Measurements from ENCODE around the gene MRPS22.
"Not testable (repeated sequence)": the region's sequence is repeated elsewhere in the genome, so short reads cannot be mapped to it uniquely, and the experiment has no call there.

Gene MRPS22

GRCh38 chr3:139319428-139320402, 24.1 kb upstream of the MRPS22 start:
- H3K4me3 Mint-ChIP-seq: no peak overlapping the region
- no peak overlapping the region for H3K27ac Mint-ChIP-seq
- no peak for DNase-seq (ENCODE audit: low spot score)
- peaks cover 27% of the 10 kb centered on the region for H3K27me3 Mint-ChIP-seq (ENCODE audit: low read depth)
- no peaks in the 10 kb centered on the region for H3K36me3 Mint-ChIP-seq (ENCODE audit: low read depth)
- peaks cover 5% of the 10 kb centered on the region for H3K4me1 Mint-ChIP-seq (ENCODE audit: low read depth)
- no peaks in the 10 kb centered on the region for H3K9me3 Mint-ChIP-seq

- Mint-ChIP-seq H3K4me1 (ENCODE audit: low read depth) (peaks cover 5% of the 10 kb centered on the region), H3K9me3 (no peaks in the 10 kb centered on the region), H3K36me3 (ENCODE audit: low read depth) (no peaks in the 10 kb centered on the region), H3K27ac (no peak overlapping the region), H3K4me3 (no peak overlapping the region), H3K27me3 (ENCODE audit: low read depth) (peaks cover 23% of the 10 kb centered on the region)
- DNase-seq (ENCODE audit: low spot score): no peak
Measured at GRCh38 chr3:139320551-139321309, 23.1 kb upstream of the MRPS22 start.

GRCh38 chr3:139322346-139322745, 21.5 kb upstream of the MRPS22 start:
- no peak for DNase-seq (ENCODE audit: low spot score)
- no peaks in the 10 kb centered on the region for H3K36me3 Mint-ChIP-seq (ENCODE audit: low read depth)
- peaks cover 10% of the 10 kb centered on the region for H3K4me1 Mint-ChIP-seq (ENCODE audit: low read depth)
- peaks cover 19% of the 10 kb centered on the region for H3K27me3 Mint-ChIP-seq (ENCODE audit: low read depth)
- H3K4me3 Mint-ChIP-seq: no peak overlapping the region
- H3K27ac Mint-ChIP-seq: no peak overlapping the region
- no peaks in the 10 kb centered on the region for H3K9me3 Mint-ChIP-seq

- no peak overlapping the region for H3K27ac Mint-ChIP-seq
- no peaks in the 10 kb centered on the region for H3K9me3 Mint-ChIP-seq
- peaks cover 16% of the 10 kb centered on the region for H3K27me3 Mint-ChIP-seq (ENCODE audit: low read depth)
- peaks cover 17% of the 10 kb centered on the region for H3K4me1 Mint-ChIP-seq (ENCODE audit: low read depth)
- H3K4me3 Mint-ChIP-seq: no peak overlapping the region
- no peak for DNase-seq (ENCODE audit: low spot score)
- H3K36me3 Mint-ChIP-seq (ENCODE audit: low read depth): no peaks in the 10 kb centered on the region
Measured at GRCh38 chr3:139323146-139323545, 20.7 kb upstream of the MRPS22 start.

GRCh38 chr3:139324456-139324855, 19.4 kb upstream of the MRPS22 start:
- Mint-ChIP-seq H3K27me3 (ENCODE audit: low read depth) (peaks cover 6% of the 10 kb centered on the region), H3K4me3 (no peak overlapping the region), H3K27ac (no peak overlapping the region), H3K9me3 (no peaks in the 10 kb centered on the region), H3K36me3 (ENCODE audit: low read depth) (no peaks in the 10 kb centered on the region), H3K4me1 (ENCODE audit: low read depth) (peaks cover 29% of the 10 kb centered on the region)
- DNase-seq (ENCODE audit: low spot score): no peak

- peaks cover 31% of the 10 kb centered on the region for H3K4me1 Mint-ChIP-seq (ENCODE audit: low read depth)
- H3K9me3 Mint-ChIP-seq: no peaks in the 10 kb centered on the region
- H3K4me3 Mint-ChIP-seq: no peak overlapping the region
- peaks cover 8% of the 10 kb centered on the region for H3K27me3 Mint-ChIP-seq (ENCODE audit: low read depth)
- no peak overlapping the region for H3K27ac Mint-ChIP-seq
- DNase-seq (ENCODE audit: low spot score): no peak
- no peaks in the 10 kb centered on the region for H3K36me3 Mint-ChIP-seq (ENCODE audit: low read depth)
Measured at GRCh38 chr3:139325551-139325950, 18.3 kb upstream of the MRPS22 start.

- peaks cover 8% of the 10 kb centered on the region for H3K27me3 Mint-ChIP-seq (ENCODE audit: low read depth)
- peaks cover 31% of the 10 kb centered on the region for H3K4me1 Mint-ChIP-seq (ENCODE audit: low read depth)
- H3K4me3 Mint-ChIP-seq: no peak overlapping the region
- H3K9me3 Mint-ChIP-seq: no peaks in the 10 kb centered on the region
- no peaks in the 10 kb centered on the region for H3K36me3 Mint-ChIP-seq (ENCODE audit: low read depth)
- no peak overlapping the region for H3K27ac Mint-ChIP-seq
- no peak for DNase-seq (ENCODE audit: low spot score)
Measured at GRCh38 chr3:139326131-139326530, 17.7 kb upstream of the MRPS22 start.

GRCh38 chr3:139326707-139327106, 17.1 kb upstream of the MRPS22 start:
- Mint-ChIP-seq H3K27me3 (ENCODE audit: low read depth) (peaks cover 7% of the 10 kb centered on the region), H3K27ac (no peak overlapping the region), H3K9me3 (no peaks in the 10 kb centered on the region), H3K36me3 (ENCODE audit: low read depth) (no peaks in the 10 kb centered on the region), H3K4me3 (no peak overlapping the region), H3K4me1 (ENCODE audit: low read depth) (peaks cover 27% of the 10 kb centered on the region)
- no peak for DNase-seq (ENCODE audit: low spot score)

- H3K27ac Mint-ChIP-seq: no peak overlapping the region
- no peaks in the 10 kb centered on the region for H3K9me3 Mint-ChIP-seq
- H3K4me1 Mint-ChIP-seq (ENCODE audit: low read depth): peaks cover 27% of the 10 kb centered on the region
- DNase-seq (ENCODE audit: low spot score): no peak
- H3K4me3 Mint-ChIP-seq: no peak overlapping the region
- H3K36me3 Mint-ChIP-seq (ENCODE audit: low read depth): no peaks in the 10 kb centered on the region
- peaks cover 12% of the 10 kb centered on the region for H3K27me3 Mint-ChIP-seq (ENCODE audit: low read depth)
Measured at GRCh38 chr3:139327231-139327630, 16.6 kb upstream of the MRPS22 start.

- no peak overlapping the region for H3K4me3 Mint-ChIP-seq
- H3K9me3 Mint-ChIP-seq: no peaks in the 10 kb centered on the region
- H3K36me3 Mint-ChIP-seq (ENCODE audit: low read depth): no peaks in the 10 kb centered on the region
- DNase-seq (ENCODE audit: low spot score): peak; percentile 16
- no peak overlapping the region for H3K27ac Mint-ChIP-seq
- peaks cover 26% of the 10 kb centered on the region for H3K4me1 Mint-ChIP-seq (ENCODE audit: low read depth)
- peaks cover 18% of the 10 kb centered on the region for H3K27me3 Mint-ChIP-seq (ENCODE audit: low read depth)
Measured at GRCh38 chr3:139327861-139328260, 16.0 kb upstream of the MRPS22 start.

GRCh38 chr3:139328356-139328755, 15.5 kb upstream of the MRPS22 start:
- Mint-ChIP-seq H3K4me3 (peak overlapping the region; percentile 26), H3K4me1 (ENCODE audit: low read depth) (peaks cover 26% of the 10 kb centered on the region), H3K27me3 (ENCODE audit: low read depth) (peaks cover 21% of the 10 kb centered on the region), H3K9me3 (no peaks in the 10 kb centered on the region), H3K27ac (no peak overlapping the region), H3K36me3 (ENCODE audit: low read depth) (no peaks in the 10 kb centered on the region)
- no peak for DNase-seq (ENCODE audit: low spot score)

- Mint-ChIP-seq H3K36me3 (ENCODE audit: low read depth) (no peaks in the 10 kb centered on the region), H3K4me1 (ENCODE audit: low read depth) (peaks cover 26% of the 10 kb centered on the region), H3K4me3 (peak overlapping the region; percentile 26), H3K9me3 (no peaks in the 10 kb centered on the region), H3K27ac (no peak overlapping the region), H3K27me3 (ENCODE audit: low read depth) (peaks cover 28% of the 10 kb centered on the region)
- DNase-seq (ENCODE audit: low spot score): peak; percentile 84
Measured at GRCh38 chr3:139329364-139329850, 14.4 kb upstream of the MRPS22 start.

- Mint-ChIP-seq H3K36me3 (ENCODE audit: low read depth) (no peaks in the 10 kb centered on the region), H3K9me3 (no peaks in the 10 kb centered on the region), H3K27ac (no peak overlapping the region), H3K4me1 (ENCODE audit: low read depth) (peaks cover 23% of the 10 kb centered on the region), H3K4me3 (no peak overlapping the region), H3K27me3 (ENCODE audit: low read depth) (peaks cover 28% of the 10 kb centered on the region)
- DNase-seq (ENCODE audit: low spot score): no peak
Measured at GRCh38 chr3:139332092-139332491, 11.7 kb upstream of the MRPS22 start.

GRCh38 chr3:139334675-139335074, 9.1 kb upstream of the MRPS22 start:
- H3K27ac Mint-ChIP-seq; H3K4me3 Mint-ChIP-seq; H3K9me3 Mint-ChIP-seq; DNase-seq (ENCODE audit: low spot score); H3K36me3 Mint-ChIP-seq (ENCODE audit: low read depth): not testable (repeated sequence)
- Mint-ChIP-seq H3K27me3 (ENCODE audit: low read depth) (peaks cover 28% of the 10 kb centered on the region), H3K4me1 (ENCODE audit: low read depth) (peaks cover 19% of the 10 kb centered on the region)

All from T-helper 2 cell treated with Interferon-gamma antibody and Interleukin-4, amounts not matched to agents 5 μg/mL and 100 μg/mL, for 36 hours (primary cell).